Measurements from ENCODE around the gene C20orf141. TPM values are rescaled to one million over a fixed set of nuclear protein-coding genes. Genes with fewer than 3 reads are reported as not detected.

Gene C20orf141
- total RNA-seq, 1 donor from 2014 or later: not detected

GRCh38 chr20:2859330-2860121, 44.7 kb downstream of the C20orf141 start:
- DNase-seq (ENCODE audit: low read depth): no peak
- no peak overlapping the region for H3K4me3 ChIP-seq (ENCODE audit: low read depth, low read length)
- no peaks in the 10 kb centered on the region for H3K27me3 ChIP-seq (ENCODE audit: control insufficient read depth, insufficient read depth, low read length)
- H3K36me3 ChIP-seq (ENCODE audit: control insufficient read depth, insufficient read depth, low read length): no peaks in the 10 kb centered on the region
- TF ChIP-seq CTCF (IDR thresholded peaks at IDR 0.05; ENCODE audit: insufficient read depth, low read length, poor library complexity, severe bottlenecking): no peak

GRCh38 chr20:2864626-2865025, 49.8 kb downstream of the C20orf141 start:
- Histone ChIP-seq H3K36me3 (ENCODE audit: control insufficient read depth, insufficient read depth, low read length) (no peaks in the 10 kb centered on the region), H3K27me3 (ENCODE audit: control insufficient read depth, insufficient read depth, low read length) (no peaks in the 10 kb centered on the region), H3K4me3 (ENCODE audit: low read depth, low read length) (no peak overlapping the region)
- no peak for TF ChIP-seq CTCF (IDR thresholded peaks at IDR 0.05; ENCODE audit: insufficient read depth, low read length, poor library complexity, severe bottlenecking)
- DNase-seq (ENCODE audit: low read depth): no peak

GRCh38 chr20:2865101-2865500, 50.3 kb downstream of the C20orf141 start:
- DNase-seq (ENCODE audit: low read depth): no peak
- no peaks in the 10 kb centered on the region for H3K36me3 ChIP-seq (ENCODE audit: control insufficient read depth, insufficient read depth, low read length)
- no peak for TF ChIP-seq CTCF (IDR thresholded peaks at IDR 0.05; ENCODE audit: insufficient read depth, low read length, poor library complexity, severe bottlenecking)
- H3K27me3 ChIP-seq (ENCODE audit: control insufficient read depth, insufficient read depth, low read length): no peaks in the 10 kb centered on the region
- H3K4me3 ChIP-seq (ENCODE audit: low read depth, low read length): no peak overlapping the region

Other genes starting within 250 kb of the C20orf141 start
- gene NOP56, start 162.4 kb upstream of the C20orf141 start, total RNA-seq: 141 and 142 TPM in 2 replicates
- gene IDH3B, start 150.8 kb upstream of the C20orf141 start, total RNA-seq: 99.7 and 118 TPM in 2 replicates
- 8.1 and 9.7 TPM in 2 replicates for gene EBF4, start 122.2 kb upstream of the C20orf141 start, total RNA-seq
- 68.7 and 97.4 TPM in 2 replicates for gene CPXM1, start 14.4 kb upstream of the C20orf141 start, total RNA-seq
- not detected in 2 replicates for gene TMEM239, start 1.4 kb downstream of the C20orf141 start, total RNA-seq
- gene PCED1A, start 25.7 kb downstream of the C20orf141 start, total RNA-seq: 30.4 and 35.5 TPM in 2 replicates
- 38.6 and 40.4 TPM in 2 replicates for gene VPS16, start 25.8 kb downstream of the C20orf141 start, total RNA-seq
- 43.3 and 48.6 TPM in 2 replicates for gene PTPRA, start 58.5 kb downstream of the C20orf141 start, total RNA-seq
- 0.27 TPM in 1 of 2 replicates, not detected in the other for gene GNRH2, start 228.6 kb downstream of the C20orf141 start, total RNA-seq
- gene MRPS26, start 231.1 kb downstream of the C20orf141 start, total RNA-seq: 70.4 and 80.8 TPM in 2 replicates

All from kidney epithelial cell (primary cell).